Bronchial smooth muscle cell (primary cell): ENCODE data around the gene KMT2D. TPM values are rescaled to one million over a fixed set of nuclear protein-coding genes. Genes with fewer than 3 reads are reported as not detected.

Experiments
- total RNA-seq: library from RNA; depleted of rRNA; stranded (reverse); fragments of >200 nt; gene quantifications from 2 replicates; pipeline ENCODE4 v1.2.1, GENCODE V29; 2014

Gene KMT2D
- 17.5 and 26.1 TPM in 2 replicates for total RNA-seq

GRCh38 chr12:49060237-49061156 is at the start of gene KMT2D:
Gene KMT2D (minus strand): TSS chr12:49060794. CDS start chr12:49055324, 5,470 bp downstream.

DNA sequence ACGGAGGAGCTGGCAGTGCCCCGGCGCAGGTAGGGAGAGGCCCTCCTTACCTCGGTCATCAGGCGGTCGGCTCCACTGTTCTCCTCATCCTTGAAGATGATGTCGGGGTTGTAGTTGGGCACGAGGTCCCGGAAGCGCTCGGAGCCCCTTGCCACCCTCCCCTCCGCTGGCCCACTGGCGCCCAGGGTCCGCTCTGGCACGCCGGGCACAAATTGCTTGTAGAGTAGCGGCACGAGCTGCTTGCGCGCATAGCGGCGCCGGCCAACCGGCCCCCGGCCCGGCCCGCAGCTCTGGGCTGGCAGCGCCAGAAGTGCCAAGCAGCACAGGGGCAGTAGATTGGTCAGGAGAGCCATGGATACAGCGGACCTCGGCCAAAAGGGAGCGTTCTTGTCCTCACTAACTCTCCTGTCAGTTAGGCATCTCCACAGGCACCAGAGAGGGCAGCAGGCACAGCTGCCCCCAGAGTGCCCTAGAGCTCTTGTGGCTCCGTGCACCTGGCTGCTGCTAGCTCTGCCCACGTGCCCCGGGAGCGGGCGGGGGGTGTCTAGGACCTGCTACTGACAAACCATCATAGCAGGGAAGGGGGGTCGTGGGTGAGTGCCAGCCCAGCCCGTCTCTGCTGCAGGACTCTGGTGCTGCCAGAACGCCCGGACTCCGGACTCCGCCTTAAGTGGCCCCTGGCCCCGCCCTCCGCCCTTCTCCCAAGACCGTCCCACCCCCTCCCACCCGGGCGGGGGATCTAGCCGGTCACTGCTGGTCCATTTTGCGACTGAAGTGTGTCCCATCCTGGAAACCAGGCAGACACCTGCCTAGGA is 33.8 kb upstream of the KMT2D start, which contains the start of gene DHH:
Gene DHH (minus strand): TSS at position 642 of the 815 bp plus-strand sequence. CDS start 289 bp downstream, at position 353.

DNA sequence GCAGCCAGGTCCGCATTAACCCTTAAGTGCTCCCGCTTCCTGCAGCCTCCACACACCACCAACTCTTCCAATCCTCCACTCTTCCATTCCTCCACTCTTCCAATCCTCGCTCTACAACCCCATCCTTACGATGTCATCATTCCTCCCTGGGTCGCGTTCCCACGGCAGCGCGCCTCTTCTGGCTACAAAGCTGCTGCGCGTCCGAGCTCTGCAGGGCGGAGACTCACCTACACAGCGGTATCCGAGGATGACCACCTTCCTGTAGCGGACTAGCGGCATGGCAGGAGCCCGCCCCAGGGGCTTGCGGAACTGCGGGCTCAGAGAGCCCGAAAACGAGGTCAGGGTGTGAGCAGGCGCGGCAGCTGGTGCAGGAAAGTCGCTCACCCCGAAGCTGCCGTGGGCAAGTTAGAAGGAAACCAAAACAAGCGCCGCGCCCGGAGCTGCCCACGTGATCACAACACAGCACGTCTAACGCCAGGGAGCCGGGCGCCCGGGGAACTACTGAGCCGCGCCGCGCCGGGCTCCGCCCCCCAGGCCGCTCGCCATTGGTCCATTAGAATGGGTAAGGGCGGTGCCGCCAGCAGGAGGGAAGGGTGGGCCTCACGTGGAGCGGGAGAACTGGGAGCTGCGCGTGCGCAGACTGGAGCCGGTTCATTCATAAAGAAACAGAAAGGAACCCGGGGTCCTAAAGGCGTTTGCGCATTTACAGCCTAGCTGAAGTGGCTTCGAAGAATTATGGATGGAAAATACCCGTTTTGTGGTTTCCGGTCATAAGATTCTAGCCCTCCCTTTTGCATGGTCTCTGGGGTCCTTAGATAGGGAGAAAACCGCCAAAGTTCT is 9.1 kb upstream of the KMT2D start, which contains the start of gene RHEBL1:
Gene RHEBL1 (minus strand): TSS at position 473 of the 840 bp plus-strand sequence. CDS start 194 bp downstream, at position 279.

DNA sequence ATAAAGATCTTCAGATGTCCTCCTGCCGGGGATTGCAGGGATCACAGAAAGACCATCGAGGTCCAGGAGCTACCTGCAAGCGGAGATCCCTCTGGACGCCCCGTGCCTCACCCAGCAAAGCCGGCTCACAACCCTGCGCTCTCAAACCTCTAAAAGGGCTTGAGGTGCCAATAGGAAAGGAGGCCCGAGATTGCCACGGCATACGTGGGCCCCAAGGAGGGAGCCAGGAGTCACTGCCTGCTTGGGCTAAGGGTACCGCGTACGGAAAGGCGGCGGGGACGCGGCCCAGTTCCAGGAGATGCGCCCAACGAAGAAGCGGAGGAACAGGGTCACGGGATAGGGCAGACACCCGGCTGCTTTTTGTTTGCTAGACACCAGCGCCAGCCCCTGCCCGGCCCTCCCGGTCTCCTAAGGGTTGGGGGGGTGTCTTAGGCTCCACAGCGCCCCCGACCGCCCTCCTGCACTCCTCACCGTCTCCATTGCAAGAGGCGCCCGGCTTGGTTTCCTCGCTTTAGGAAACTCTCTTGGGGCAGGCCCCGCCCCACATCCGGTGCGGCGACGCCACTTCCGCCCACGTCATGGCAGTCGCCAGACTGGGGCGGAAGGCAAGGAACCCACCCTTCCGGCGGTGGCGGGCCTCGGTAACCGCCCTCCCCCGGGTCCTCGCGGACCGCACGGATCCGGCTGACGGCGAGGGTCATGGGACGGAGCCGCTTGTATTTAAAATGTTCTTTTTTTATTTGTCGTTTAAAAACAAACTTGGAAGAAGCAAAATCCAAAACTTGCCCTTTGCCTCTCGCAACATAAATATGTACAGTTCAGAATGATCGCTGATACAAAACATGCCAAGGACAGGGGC is 42.1 kb downstream of the KMT2D start, which contains the start of gene PRKAG1:
Gene PRKAG1 (minus strand): TSS at position 516 of the 859 bp plus-strand sequence. CDS start 36 bp downstream, at position 480.

Other genes with a start within 250 kb of the KMT2D start
- 22.4 and 43.2 TPM in 2 replicates for gene CACNB3, start 242.3 kb downstream of the KMT2D start, total RNA-seq
- 75.7 and 121 TPM in 2 replicates for gene DDX23, start 208.6 kb downstream of the KMT2D start, total RNA-seq
- 0.26 and 0.79 TPM in 2 replicates for gene RND1, start 194.9 kb downstream of the KMT2D start, total RNA-seq
- gene FKBP11, start 135.3 kb downstream of the KMT2D start, total RNA-seq = 14.4 and 15.8 TPM in 2 replicates
- gene ARF3, start 103.3 kb downstream of the KMT2D start, total RNA-seq = 26.3 and 28.9 TPM in 2 replicates
- gene WNT10B, start 89.1 kb downstream of the KMT2D start, total RNA-seq = under 0.01 and 0.34 TPM in 2 replicates
- not detected in 2 replicates for gene WNT1, start 82.5 kb downstream of the KMT2D start, total RNA-seq
- under 0.01 TPM in 2 replicates for gene DDN, start 61.4 kb downstream of the KMT2D start, total RNA-seq
- 73.2 and 85.3 TPM in 2 replicates for gene PRKAG1, start 42.0 kb downstream of the KMT2D start, total RNA-seq
- under 0.01 TPM in 1 of 2 replicates, not detected in the other for gene RHEBL1, start 9.2 kb upstream of the KMT2D start, total RNA-seq
- 0.17 TPM in 1 of 2 replicates, not detected in the other for gene DHH, start 34.0 kb upstream of the KMT2D start, total RNA-seq
- gene LMBR1L, start 50.1 kb upstream of the KMT2D start, total RNA-seq = 60.2 and 61.0 TPM in 2 replicates
- 573 and 797 TPM in 2 replicates for gene TUBA1B, start 70.6 kb upstream of the KMT2D start, total RNA-seq
- 861 and 1,359 TPM in 2 replicates for gene TUBA1A, start 128.3 kb upstream of the KMT2D start, total RNA-seq
- gene TUBA1C, start 204.3 kb upstream of the KMT2D start, total RNA-seq = 99.6 and 124 TPM in 2 replicates
- gene PRPH, start 234.4 kb upstream of the KMT2D start, total RNA-seq = 0.95 and 1.4 TPM in 2 replicates